HCT116 (cell line): Measurements from ENCODE around the gene CABP1. TPM values are rescaled to one million over a fixed set of nuclear protein-coding genes. Genes with fewer than 3 reads are reported as not detected.

ENCODE experiments used
- total RNA-seq: library from RNA; stranded (reverse); gene quantifications from one replicate; pipeline ENCODE4 v1.2.1, GENCODE V29; 2021; ENCODE audit not compliant: unreplicated experiment

Gene CABP1
- total RNA-seq, 1 experiment from 2014 or later: 0.84 TPM

Other genes starting within 250 kb of the CABP1 start
- gene COX6A1, start 202.5 kb upstream of the CABP1 start, total RNA-seq: 464 TPM
- 40.3 TPM for gene TRIAP1, start 194.2 kb upstream of the CABP1 start, total RNA-seq
- gene GATC, start 194.2 kb upstream of the CABP1 start, total RNA-seq: 48.7 TPM
- 297 TPM for gene SRSF9, start 170.9 kb upstream of the CABP1 start, total RNA-seq
- gene DYNLL1, start 144.5 kb upstream of the CABP1 start, total RNA-seq: 243 TPM
- 34.1 TPM for gene COQ5, start 111.5 kb upstream of the CABP1 start, total RNA-seq
- 141 TPM for gene RNF10, start 106.3 kb upstream of the CABP1 start, total RNA-seq
- 66.9 TPM for gene POP5, start 59.2 kb upstream of the CABP1 start, total RNA-seq
- gene MLEC, start 46.5 kb downstream of the CABP1 start, total RNA-seq: 152 TPM
- gene UNC119B, start 69.8 kb downstream of the CABP1 start, total RNA-seq: 33.8 TPM
- 21.4 TPM for gene ACADS, start 85.2 kb downstream of the CABP1 start, total RNA-seq